Osteoblast (primary cell): ENCODE data around the gene PDLIM1. TPM values are rescaled to one million over a fixed set of nuclear protein-coding genes. Genes with fewer than 3 reads are reported as not detected.

Experiments used
- DNase-seq: peaks from one replicate; pipeline ENCODE4 v3.0.0; 2011; ENCODE audit warnings: low spot score, mixed read lengths; ENCODE audit not compliant: insufficient read length; ENCODE audit errors: missing footprints
- H2AFZ ChIP-seq: 2 replicates; pipeline ENCODE4 v1.6.0; 2011; ENCODE audit warnings: mild to moderate bottlenecking, low read length
- H3K27ac ChIP-seq: 2 replicates; pipeline ENCODE4 v1.5.1; 2011; ENCODE audit warnings: mild to moderate bottlenecking, low read depth, low read length, moderate library complexity
- H3K27me3 ChIP-seq: 2 replicates; pipeline ENCODE4 v1.6.0; 2012; ENCODE audit warnings: mild to moderate bottlenecking, control low read depth, inconsistent platforms, low read length, moderate library complexity; ENCODE audit not compliant: insufficient read depth
- H3K36me3 ChIP-seq: 2 replicates; pipeline ENCODE4 v1.5.1; 2011; ENCODE audit warnings: mild to moderate bottlenecking, low read length, control low read depth, moderate library complexity; ENCODE audit not compliant: insufficient read depth
- H3K4me1 ChIP-seq: 2 replicates; pipeline ENCODE4 v1.5.1; 2011; ENCODE audit warnings: mild to moderate bottlenecking, low read length, control low read depth, moderate library complexity; ENCODE audit not compliant: insufficient read depth
- H3K4me2 ChIP-seq: 2 replicates; pipeline ENCODE4 v1.6.0; 2011; ENCODE audit warnings: mild to moderate bottlenecking, low read length; ENCODE audit not compliant: insufficient read depth
- H3K4me3 ChIP-seq: fragments of 200-600 bp; sonication (generic); 3 replicates; pipeline ENCODE4 v1.5.1; 2012; ENCODE audit warnings: mild to moderate bottlenecking, low read length, inconsistent platforms; ENCODE audit not compliant: insufficient read depth
- H3K79me2 ChIP-seq: 2 replicates; pipeline ENCODE4 v1.6.0; 2012; ENCODE audit warnings: mild to moderate bottlenecking, low read length, control low read depth, inconsistent platforms; ENCODE audit not compliant: insufficient read depth
- H3K9me3 ChIP-seq: 2 replicates; pipeline ENCODE4 v1.5.1; 2011; ENCODE audit warnings: low read depth, low read length, control low read depth
- H4K20me1 ChIP-seq: 2 replicates; pipeline ENCODE4 v1.6.0; 2012; ENCODE audit warnings: mild to moderate bottlenecking, low read length, control low read depth; ENCODE audit not compliant: insufficient read depth
- CTCF ChIP-seq: IDR thresholded peaks from 2 replicates; pipeline ENCODE4 v1.5.1; 2011; ENCODE audit warnings: mild to moderate bottlenecking, low read depth, low read length, moderate library complexity; ENCODE audit errors: extremely low read depth
- total RNA-seq: library from RNA; depleted of rRNA; stranded (reverse); fragments of >200 nt; gene quantifications from 2 replicates; pipeline ENCODE4 v1.2.3, GENCODE V29; 2012

The PDLIM1 gene
- total RNA-seq, 1 donor, result 26.1 TPM

GRCh38 chr10:95304976-95305375 is 14.2 kb upstream of the PDLIM1 start:
- no peaks in the 10 kb centered on the region for H3K36me3 ChIP-seq
- no peak for DNase-seq

GRCh38 chr10:95304463-95304862 is 13.7 kb upstream of the PDLIM1 start:
- no peak for TF ChIP-seq CTCF
- no peaks in the 10 kb centered on the region for H3K36me3 ChIP-seq
- H4K20me1 ChIP-seq, result no peaks in the 10 kb centered on the region
- no peak overlapping the region for H3K4me3 ChIP-seq
- H3K9me3 ChIP-seq, result no peaks in the 10 kb centered on the region
- no peak overlapping the region for H3K27ac ChIP-seq
- H3K4me2 ChIP-seq, result no peak overlapping the region
- H3K27me3 ChIP-seq, result no peaks in the 10 kb centered on the region
- H3K4me1 ChIP-seq, result peaks cover 22% of the 10 kb centered on the region
- no peaks in the 10 kb centered on the region for H3K79me2 ChIP-seq
- no peak overlapping the region for H2AFZ ChIP-seq
- no peak for DNase-seq

More at GRCh38 chr10:95304976-95305375, 14.2 kb upstream of the PDLIM1 start:
- no peaks in the 10 kb centered on the region for H4K20me1 ChIP-seq
- no peaks in the 10 kb centered on the region for H3K79me2 ChIP-seq
- H2AFZ ChIP-seq, result no peak overlapping the region
- no peaks in the 10 kb centered on the region for H3K27me3 ChIP-seq
- H3K9me3 ChIP-seq, result no peaks in the 10 kb centered on the region
- peaks cover 22% of the 10 kb centered on the region for H3K4me1 ChIP-seq
- no peak overlapping the region for H3K4me2 ChIP-seq
- no peak for TF ChIP-seq CTCF
- no peak overlapping the region for H3K27ac ChIP-seq
- H3K4me3 ChIP-seq, result no peak overlapping the region

GRCh38 chr10:95303950-95304349 is 13.1 kb upstream of the PDLIM1 start:
- DNase-seq, result no peak
- Histone ChIP-seq H3K4me2 (no peak overlapping the region), H4K20me1 (no peaks in the 10 kb centered on the region), H3K9me3 (no peaks in the 10 kb centered on the region), H3K79me2 (no peaks in the 10 kb centered on the region), H2AFZ (no peak overlapping the region), H3K4me3 (no peak overlapping the region), H3K27me3 (no peaks in the 10 kb centered on the region), H3K27ac (no peak overlapping the region), H3K36me3 (no peaks in the 10 kb centered on the region), H3K4me1 (peaks cover 18% of the 10 kb centered on the region)
- TF ChIP-seq CTCF, result no peak

GRCh38 chr10:95303535-95303934 is 12.7 kb upstream of the PDLIM1 start:
- H4K20me1 ChIP-seq, result no peaks in the 10 kb centered on the region
- no peak overlapping the region for H2AFZ ChIP-seq
- no peaks in the 10 kb centered on the region for H3K9me3 ChIP-seq
- H3K27me3 ChIP-seq, result no peaks in the 10 kb centered on the region
- TF ChIP-seq CTCF, result no peak
- H3K79me2 ChIP-seq, result no peaks in the 10 kb centered on the region
- H3K4me2 ChIP-seq, result no peak overlapping the region
- H3K4me1 ChIP-seq, result peaks cover 14% of the 10 kb centered on the region
- H3K4me3 ChIP-seq, result no peak overlapping the region
- DNase-seq, result no peak
- no peak overlapping the region for H3K27ac ChIP-seq
- H3K36me3 ChIP-seq, result no peaks in the 10 kb centered on the region
